ENCODE data around the gene NAIF1.
"Not testable (repeated sequence)": the region's sequence is repeated elsewhere in the genome, so short reads cannot be mapped to it uniquely, and the experiment has no call there.

The NAIF1 gene

GRCh38 chr9:128084746-128085145, 17.6 kb upstream of the NAIF1 start:
- no peaks in the 10 kb centered on the region for H3K27me3 Mint-ChIP-seq (ENCODE audit: low read depth)
- DNase-seq (ENCODE audit: low spot score), result no peak
- peaks cover 18% of the 10 kb centered on the region for H3K36me3 Mint-ChIP-seq (ENCODE audit: low read depth)
- H3K4me1 Mint-ChIP-seq (ENCODE audit: low read depth), result peaks cover 34% of the 10 kb centered on the region
- no peaks in the 10 kb centered on the region for H3K9me3 Mint-ChIP-seq
- H3K27ac Mint-ChIP-seq, result no peak overlapping the region
- H3K4me3 Mint-ChIP-seq, result no peak overlapping the region

DNA sequence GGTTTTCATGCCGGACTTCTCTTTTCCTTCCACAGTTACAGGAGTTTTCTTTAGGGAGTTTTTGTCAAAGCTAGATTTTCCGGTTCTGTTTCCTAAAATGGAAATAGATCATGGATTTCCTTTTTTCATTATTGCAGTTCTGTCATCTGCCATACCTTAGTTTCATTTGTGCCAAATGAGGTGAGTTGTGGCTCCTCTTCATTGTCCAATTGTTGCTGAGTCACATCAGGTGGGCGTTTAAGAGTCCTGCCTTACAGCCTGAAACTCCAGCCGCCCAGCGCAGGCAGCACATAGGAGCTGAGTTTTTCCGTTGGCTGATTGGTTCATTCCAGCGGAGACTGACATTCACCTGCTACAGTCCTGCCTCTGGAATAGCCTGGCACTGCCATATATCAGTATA, 15.0 kb upstream of the NAIF1 start:
- Mint-ChIP-seq H3K4me1 (ENCODE audit: low read depth) (peaks cover 41% of the 10 kb centered on the region), H3K4me3 (no peak overlapping the region), H3K36me3 (ENCODE audit: low read depth) (peaks cover 24% of the 10 kb centered on the region), H3K9me3 (no peaks in the 10 kb centered on the region), H3K27ac (no peak overlapping the region), H3K27me3 (ENCODE audit: low read depth) (no peaks in the 10 kb centered on the region)
- DNase-seq (ENCODE audit: low spot score), result no peak

- Mint-ChIP-seq H3K36me3 (ENCODE audit: low read depth) (peaks cover 29% of the 10 kb centered on the region), H3K4me3 (no peak overlapping the region), H3K9me3 (no peaks in the 10 kb centered on the region), H3K27me3 (ENCODE audit: low read depth) (no peaks in the 10 kb centered on the region), H3K4me1 (ENCODE audit: low read depth) (peaks cover 45% of the 10 kb centered on the region), H3K27ac (peak overlapping the region; percentile 53)
- no peak for DNase-seq (ENCODE audit: low spot score)
Measured at GRCh38 chr9:128081056-128081455, 13.9 kb upstream of the NAIF1 start.

DNA sequence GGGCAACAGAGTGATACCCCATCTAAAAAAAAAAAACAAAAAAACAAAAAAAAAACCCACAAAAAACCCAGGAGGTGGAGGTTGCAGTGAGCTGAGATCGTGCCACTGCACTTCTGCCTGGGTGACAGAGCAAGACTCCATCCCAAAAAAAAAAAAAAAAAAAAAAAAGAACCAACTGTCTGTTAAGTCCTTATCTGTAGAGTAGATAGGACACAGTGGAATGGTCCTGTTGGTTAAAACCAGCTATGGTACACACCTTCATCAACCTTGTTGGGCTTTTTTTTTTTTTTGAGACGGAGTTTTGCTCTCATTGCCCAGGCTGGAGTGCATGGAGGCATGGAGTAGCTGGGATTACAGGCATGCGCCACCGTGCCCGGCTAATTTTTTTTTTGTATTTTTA, 13.1 kb upstream of the NAIF1 start:
- H3K36me3 Mint-ChIP-seq (ENCODE audit: low read depth), result peaks cover 26% of the 10 kb centered on the region
- H3K4me3 Mint-ChIP-seq, result no peak overlapping the region
- no peaks in the 10 kb centered on the region for H3K27me3 Mint-ChIP-seq (ENCODE audit: low read depth)
- H3K9me3 Mint-ChIP-seq, result no peaks in the 10 kb centered on the region
- H3K27ac Mint-ChIP-seq, result no peak overlapping the region
- peaks cover 40% of the 10 kb centered on the region for H3K4me1 Mint-ChIP-seq (ENCODE audit: low read depth)
- no peak for DNase-seq (ENCODE audit: low spot score)

DNA sequence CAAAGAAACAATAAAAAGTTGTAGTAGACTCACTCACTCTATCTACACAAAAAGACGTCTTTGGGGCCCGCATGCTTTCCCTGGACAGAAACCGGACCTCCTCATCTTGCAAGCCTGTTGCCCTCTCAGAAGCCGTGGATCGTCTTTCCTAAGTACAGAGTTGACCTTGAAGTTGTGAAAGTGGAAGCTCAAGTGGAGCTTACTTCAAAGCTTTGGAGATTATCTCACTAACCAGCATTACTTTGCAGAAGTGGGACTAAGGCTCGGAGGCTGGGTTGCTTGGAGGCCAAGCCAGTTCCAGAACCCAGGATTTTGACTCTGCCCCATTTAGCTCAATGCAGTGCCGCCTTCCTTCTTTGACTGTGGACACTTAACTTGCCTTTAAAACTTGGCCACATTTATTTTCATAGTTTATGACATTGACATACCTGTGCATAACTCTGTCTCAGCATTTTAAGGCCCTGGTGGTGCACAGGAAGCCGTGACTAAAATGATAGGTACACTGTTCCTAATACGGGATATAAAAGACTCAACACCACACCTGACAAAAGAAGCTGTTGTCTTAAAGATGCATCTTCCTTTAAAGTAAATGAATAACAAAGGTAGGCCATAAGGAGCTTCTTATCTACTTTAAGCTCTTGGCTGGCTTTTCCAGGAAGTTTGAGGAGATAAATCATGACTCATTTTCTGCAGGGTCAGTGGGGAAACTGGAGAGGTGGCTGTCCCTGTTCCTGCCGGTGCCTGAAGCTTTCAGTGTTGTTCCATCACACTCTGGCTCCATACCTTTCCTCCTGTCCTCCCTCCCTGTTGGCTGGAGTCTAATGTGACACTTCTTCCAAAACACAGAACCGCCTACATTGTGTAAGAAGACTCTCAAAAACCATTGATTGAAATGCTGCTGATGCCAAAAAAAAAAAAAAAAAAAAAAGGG, 11.6 kb upstream of the NAIF1 start:
- no peaks in the 10 kb centered on the region for H3K27me3 Mint-ChIP-seq (ENCODE audit: low read depth)
- H3K36me3 Mint-ChIP-seq (ENCODE audit: low read depth), result peaks cover 30% of the 10 kb centered on the region
- peak overlapping the region; percentile 35 for H3K4me3 Mint-ChIP-seq
- no peaks in the 10 kb centered on the region for H3K9me3 Mint-ChIP-seq
- peak overlapping the region; percentile 46 for H3K27ac Mint-ChIP-seq
- peaks cover 35% of the 10 kb centered on the region for H3K4me1 Mint-ChIP-seq (ENCODE audit: low read depth)
- no peak for DNase-seq (ENCODE audit: low spot score)

- Mint-ChIP-seq H3K4me1 (ENCODE audit: low read depth) (peaks cover 39% of the 10 kb centered on the region), H3K9me3 (no peaks in the 10 kb centered on the region), H3K27me3 (ENCODE audit: low read depth) (no peaks in the 10 kb centered on the region), H3K27ac (peak overlapping the region; percentile 18), H3K4me3 (peak overlapping the region; percentile 35), H3K36me3 (ENCODE audit: low read depth) (peaks cover 34% of the 10 kb centered on the region)
- DNase-seq (ENCODE audit: low spot score), result no peak
Measured at GRCh38 chr9:128077847-128078503, 10.9 kb upstream of the NAIF1 start.

DNA sequence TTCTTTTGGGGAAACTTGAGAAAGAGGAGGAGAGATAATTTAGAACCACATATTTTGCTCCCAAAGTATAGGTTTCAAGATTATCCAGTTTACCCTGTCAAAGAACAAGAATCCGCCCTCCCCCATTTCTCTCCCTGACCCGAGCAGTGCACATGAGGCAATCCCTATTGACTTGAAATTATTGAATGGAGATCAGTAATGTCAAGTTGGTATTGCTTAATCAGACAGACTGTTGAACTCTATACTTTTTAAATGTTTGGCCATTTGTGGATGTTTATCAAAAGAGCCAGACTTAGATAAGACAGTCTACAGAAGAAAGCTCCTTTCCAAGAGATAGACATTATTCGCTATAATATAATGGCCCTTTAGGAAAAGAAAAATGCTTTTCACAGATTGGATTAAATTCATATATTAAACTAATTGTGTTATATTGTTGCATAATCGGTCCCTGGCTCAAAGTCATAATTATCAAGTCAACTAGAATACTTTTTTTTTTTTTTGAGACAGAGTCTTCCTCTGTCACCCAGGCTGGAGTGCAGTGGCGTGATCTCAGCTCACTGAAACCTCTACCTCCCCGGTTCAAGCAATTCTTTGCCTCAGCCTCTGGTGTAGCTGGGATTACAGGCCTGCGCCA, 6.2 kb upstream of the NAIF1 start:
- Mint-ChIP-seq H3K4me3 (peak overlapping the region; percentile 58), H3K27me3 (ENCODE audit: low read depth) (no peaks in the 10 kb centered on the region), H3K9me3 (no peaks in the 10 kb centered on the region), H3K36me3 (ENCODE audit: low read depth) (peaks cover 46% of the 10 kb centered on the region), H3K27ac (peak overlapping the region; percentile 69), H3K4me1 (ENCODE audit: low read depth) (peaks cover 43% of the 10 kb centered on the region)
- no peak for DNase-seq (ENCODE audit: low spot score)

GRCh38 chr9:128072144-128073021, 5.3 kb upstream of the NAIF1 start:
- Mint-ChIP-seq H3K4me3 (peak overlapping the region; percentile 95), H3K9me3 (no peaks in the 10 kb centered on the region), H3K36me3 (ENCODE audit: low read depth) (peaks cover 40% of the 10 kb centered on the region), H3K27me3 (ENCODE audit: low read depth) (no peaks in the 10 kb centered on the region), H3K4me1 (ENCODE audit: low read depth) (peaks cover 35% of the 10 kb centered on the region), H3K27ac (peak overlapping the region; percentile 80)
- no peak for DNase-seq (ENCODE audit: low spot score)

DNA sequence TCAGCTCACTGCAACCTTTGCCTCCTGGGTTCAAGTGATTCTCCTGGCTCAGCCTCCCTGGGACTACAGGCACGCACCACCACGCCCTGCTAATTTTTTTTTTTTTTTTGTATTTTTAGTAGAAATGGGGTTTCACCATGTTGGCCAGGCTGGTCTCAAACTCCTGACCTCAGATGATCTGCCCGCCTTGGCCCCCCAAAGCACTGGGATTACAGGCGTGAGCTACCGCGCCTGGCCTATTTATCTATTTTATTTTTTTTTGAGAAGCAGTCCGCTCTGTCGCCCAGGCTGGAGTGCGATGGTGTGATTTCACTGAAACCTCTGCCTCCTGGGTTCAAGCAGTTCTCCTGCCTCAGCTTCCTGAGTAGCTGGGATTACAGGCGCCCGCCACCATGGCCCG, 4.4 kb upstream of the NAIF1 start:
- Mint-ChIP-seq H3K4me3 (peak overlapping the region; percentile 95), H3K36me3 (ENCODE audit: low read depth) (peaks cover 34% of the 10 kb centered on the region), H3K27ac (peak overlapping the region; percentile 80), H3K4me1 (ENCODE audit: low read depth) (peaks cover 30% of the 10 kb centered on the region)
- not testable (repeated sequence) for DNase-seq (ENCODE audit: low spot score); H3K27me3 Mint-ChIP-seq (ENCODE audit: low read depth); H3K9me3 Mint-ChIP-seq

DNA sequence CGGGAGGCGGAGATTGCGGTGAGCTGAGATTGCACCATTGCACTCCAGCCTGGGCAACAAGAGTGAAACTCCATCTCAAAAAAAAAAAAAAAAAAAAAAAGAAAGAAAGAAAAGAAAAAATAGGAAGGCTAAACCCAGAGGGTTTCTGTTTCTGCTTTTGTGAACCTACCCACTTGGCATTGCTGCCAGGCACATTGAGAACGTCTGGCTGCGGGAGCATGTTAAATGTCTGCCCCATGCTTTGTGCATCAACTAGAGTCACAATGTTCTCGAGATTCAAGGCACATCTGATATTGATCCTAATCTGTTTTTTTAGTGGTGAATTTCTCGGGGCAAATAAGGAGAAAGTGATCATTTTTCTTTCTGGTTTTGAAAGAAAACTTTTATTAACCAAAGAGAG, 3.8 kb upstream of the NAIF1 start:
- Mint-ChIP-seq H3K4me3 (peak overlapping the region; percentile 95), H3K27ac (peak overlapping the region; percentile 68), H3K27me3 (ENCODE audit: low read depth) (no peaks in the 10 kb centered on the region), H3K4me1 (ENCODE audit: low read depth) (peaks cover 34% of the 10 kb centered on the region), H3K36me3 (ENCODE audit: low read depth) (peaks cover 34% of the 10 kb centered on the region), H3K9me3 (no peaks in the 10 kb centered on the region)
- DNase-seq (ENCODE audit: low spot score), result no peak

GRCh38 chr9:128068386-128069205, 1.5 kb upstream of the NAIF1 start:
- Mint-ChIP-seq H3K27me3 (ENCODE audit: low read depth) (no peaks in the 10 kb centered on the region), H3K9me3 (no peaks in the 10 kb centered on the region), H3K36me3 (ENCODE audit: low read depth) (peaks cover 28% of the 10 kb centered on the region), H3K4me3 (peak overlapping the region; percentile 95), H3K4me1 (ENCODE audit: low read depth) (peaks cover 39% of the 10 kb centered on the region), H3K27ac (peak overlapping the region; percentile 85)
- DNase-seq (ENCODE audit: low spot score), result no peak

DNA sequence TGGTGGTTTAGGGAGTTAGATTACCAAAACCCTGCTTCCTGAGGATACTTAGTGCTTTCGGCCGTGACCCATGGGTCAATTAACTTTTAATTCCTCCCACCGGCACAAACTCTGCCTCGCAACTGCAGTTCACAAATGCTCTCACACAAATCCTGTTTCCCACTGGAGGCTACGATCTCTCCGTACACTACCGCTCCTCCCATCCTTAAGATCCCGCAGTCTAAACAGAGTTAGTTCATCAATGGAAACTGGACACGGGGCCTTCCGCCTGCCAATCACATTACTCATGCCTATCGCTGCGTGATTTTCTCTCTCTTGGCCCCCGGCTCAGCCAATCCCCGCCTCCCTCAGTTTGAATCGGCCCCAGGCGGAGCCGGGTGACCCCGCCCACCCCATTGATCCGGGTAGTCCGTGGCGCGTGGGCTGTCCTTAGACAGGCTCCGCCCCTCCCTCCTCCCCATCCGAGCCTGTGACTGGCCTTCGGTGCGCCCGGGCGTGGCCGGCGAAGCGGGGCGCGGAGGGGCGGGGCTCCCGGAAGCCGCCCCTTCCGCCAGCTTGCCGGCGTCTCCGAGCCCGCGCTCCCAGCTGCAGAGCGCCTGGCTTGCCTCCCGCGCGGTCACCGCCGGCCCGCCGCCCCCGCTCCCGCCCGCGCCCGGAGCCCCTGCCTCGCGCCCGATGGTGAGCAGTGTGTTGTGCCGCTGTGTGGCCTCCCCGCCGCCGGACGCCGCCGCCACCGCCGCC, 695 bp upstream of the NAIF1 start, which contains the start of gene SLC25A25:
Gene SLC25A25, plus strand, starts transcription at position 588 of the 741 bp plus-strand sequence. Its CDS starts 88 bp downstream, at position 676.
- Mint-ChIP-seq H3K4me3 (peak within 1 kb of the TSS; percentile 95), H3K36me3 (ENCODE audit: low read depth) (peaks cover 26% of the 10 kb centered on the region), H3K27ac (peak within 1 kb of the TSS; percentile 85), H3K9me3 (no peaks in the 10 kb centered on the region), H3K4me1 (ENCODE audit: low read depth) (peaks cover 39% of the 10 kb centered on the region), H3K27me3 (ENCODE audit: low read depth) (no peaks in the 10 kb centered on the region)
- DNase-seq (ENCODE audit: low spot score), result peak; percentile 100

Measured in T-helper 2 cell treated with Interferon-gamma antibody and Interleukin-4, amounts not matched to agents 5 μg/mL and 100 μg/mL, for 36 hours (primary cell).